H9 (cell line): Measurements from ENCODE around the gene NFATC2IP. TPM values are rescaled to one million over a fixed set of nuclear protein-coding genes. Genes with fewer than 3 reads are reported as not detected.

Source experiments
- DNase-seq: peaks from one replicate; pipeline ENCODE4 v3.0.0-alpha.2; 2017
- H2AFZ ChIP-seq: one replicate; pipeline ENCODE4 v1.6.1; 2013; ENCODE audit warnings: mild to moderate bottlenecking, low read length, control low read depth, moderate library complexity
- H2AK5ac ChIP-seq: 2 replicates; pipeline ENCODE4 v1.6.1; 2013; ENCODE audit warnings: low read length, control low read depth, mixed read lengths; ENCODE audit not compliant: insufficient read length
- H2BK120ac ChIP-seq: one replicate; pipeline ENCODE4 v1.6.1; 2013; ENCODE audit warnings: low read depth, mild to moderate bottlenecking, low read length, control low read depth, inconsistent platforms; ENCODE audit not compliant: poor library complexity, severe bottlenecking
- H2BK12ac ChIP-seq: 2 replicates; pipeline ENCODE4 v1.6.1; 2013; ENCODE audit warnings: low read length, control low read depth, mixed read lengths, low read depth; ENCODE audit not compliant: insufficient read length
- H2BK15ac ChIP-seq: 2 replicates; pipeline ENCODE4 v1.6.1; 2013; ENCODE audit warnings: low read depth, low read length, control low read depth
- H2BK20ac ChIP-seq: one replicate; pipeline ENCODE4 v1.6.1; 2013; ENCODE audit warnings: low read depth, mild to moderate bottlenecking, low read length, control low read depth, inconsistent platforms; ENCODE audit not compliant: poor library complexity, severe bottlenecking
- H2BK5ac ChIP-seq: 2 replicates; pipeline ENCODE4 v1.6.1; 2013; ENCODE audit warnings: low read length, control low read depth, mixed read lengths; ENCODE audit not compliant: insufficient read length
- H3K14ac ChIP-seq: 2 replicates; pipeline ENCODE4 v1.6.1; 2013; ENCODE audit warnings: low read length, control low read depth; ENCODE audit not compliant: insufficient read depth
- H3K18ac ChIP-seq: 2 replicates; pipeline ENCODE4 v1.6.1; 2013; ENCODE audit warnings: low read depth, mild to moderate bottlenecking, mixed read lengths, low read length, control low read depth; ENCODE audit not compliant: insufficient read length
- H3K23ac ChIP-seq: 2 replicates; pipeline ENCODE4 v1.6.1; 2013; ENCODE audit warnings: low read length, control low read depth, mixed read lengths, low read depth; ENCODE audit not compliant: insufficient read length
- H3K23me2 ChIP-seq: 2 replicates; pipeline ENCODE4 v1.6.1; 2013; ENCODE audit warnings: low read depth, mild to moderate bottlenecking, mixed read lengths, low read length, control low read depth; ENCODE audit not compliant: insufficient read length, poor library complexity, severe bottlenecking
- H3K27ac ChIP-seq: 2 replicates; pipeline ENCODE4 v1.5.1; 2013; ENCODE audit warnings: low read length, control low read depth, mixed read lengths, low read depth; ENCODE audit not compliant: insufficient read length
- H3K27me3 ChIP-seq: 2 replicates; pipeline ENCODE4 v1.6.1; 2013; ENCODE audit warnings: low read length, control low read depth, inconsistent platforms; ENCODE audit not compliant: insufficient read depth
- H3K4ac ChIP-seq: 2 replicates; pipeline ENCODE4 v1.6.1; 2013; ENCODE audit warnings: low read depth, mild to moderate bottlenecking, control low read depth, inconsistent platforms, low read length, moderate library complexity
- H3K4me1 ChIP-seq: 2 replicates; pipeline ENCODE4 v1.6.1; 2013; ENCODE audit warnings: low read length, control low read depth, inconsistent platforms; ENCODE audit not compliant: insufficient read depth
- H3K4me2 ChIP-seq: 2 replicates; pipeline ENCODE4 v1.6.1; 2013; ENCODE audit warnings: low read length, control low read depth, mixed read lengths; ENCODE audit not compliant: insufficient read length, insufficient read depth
- H3K56ac ChIP-seq: 2 replicates; pipeline ENCODE4 v1.6.1; 2013; ENCODE audit warnings: low read depth, mild to moderate bottlenecking, mixed read lengths, low read length, control low read depth; ENCODE audit not compliant: insufficient read length
- H3K79me1 ChIP-seq: 2 replicates; pipeline ENCODE4 v1.6.1; 2013; ENCODE audit warnings: low read depth, mild to moderate bottlenecking, moderate library complexity, low read length, control low read depth, inconsistent platforms; ENCODE audit not compliant: insufficient read depth, poor library complexity, severe bottlenecking
- H3K79me2 ChIP-seq: 2 replicates; pipeline ENCODE4 v1.6.1; 2013; ENCODE audit warnings: low read length, control low read depth, inconsistent platforms; ENCODE audit not compliant: insufficient read depth
- H3K9ac ChIP-seq: 2 replicates; pipeline ENCODE4 v1.6.1; 2013; ENCODE audit warnings: low read length, control low read depth, mixed read lengths; ENCODE audit not compliant: insufficient read length; ENCODE audit errors: extremely low read depth
- H3K9me3 ChIP-seq: one replicate; pipeline ENCODE4 v1.6.1; 2013; ENCODE audit warnings: low read depth, low read length, inconsistent platforms; ENCODE audit not compliant: control insufficient read depth
- H3T11ph ChIP-seq: one replicate; pipeline ENCODE4 v1.6.1; 2013; ENCODE audit warnings: mild to moderate bottlenecking, low read length, control low read depth, inconsistent platforms
- H4K20me1 ChIP-seq: one replicate; pipeline ENCODE4 v1.6.1; 2013; ENCODE audit not compliant: control insufficient read depth, insufficient read length, insufficient read depth
- H4K5ac ChIP-seq: 2 replicates; pipeline ENCODE4 v1.6.1; 2013; ENCODE audit warnings: low read depth, mild to moderate bottlenecking, mixed read lengths, low read length, control low read depth; ENCODE audit not compliant: insufficient read length
- H4K8ac ChIP-seq: replicated peaks from 2 replicates; pipeline ENCODE4 v1.6.1; 2013; ENCODE audit warnings: low read length, control low read depth, mixed read lengths, low read depth; ENCODE audit not compliant: insufficient read length
- H4K91ac ChIP-seq: 2 replicates; pipeline ENCODE4 v1.6.1; 2013; ENCODE audit warnings: low read depth, mild to moderate bottlenecking, moderate library complexity, mixed read lengths, low read length, control low read depth; ENCODE audit not compliant: insufficient read length
- H3K27ac Mint-ChIP-seq, 3 experiments: 2 replicates in 2 of 3; 3 replicates in 1 of 3; pipeline ENCODE4 v1.8.0; 2020 to 2021; ENCODE audit warnings: mixed read lengths in 3 of 3, mild to moderate bottlenecking in 1 of 3, moderate library complexity in 1 of 3
- H3K27me3 Mint-ChIP-seq: 2 replicates; pipeline ENCODE4 v1.8.0; 2021; ENCODE audit warnings: low read depth, mild to moderate bottlenecking, moderate library complexity, mixed read lengths
- H3K36me3 Mint-ChIP-seq, 3 experiments: 2 replicates in 2 of 3; 3 replicates in 1 of 3; pipeline ENCODE4 v1.8.0; 2020 to 2021; ENCODE audit warnings: low read depth in 3 of 3, mixed read lengths in 3 of 3; ENCODE audit not compliant: insufficient read depth in 1 of 3
- H3K4me1 Mint-ChIP-seq, 2 experiments: 2 replicates each; pipeline ENCODE4 v1.8.0; 2020; ENCODE audit warnings: mixed read lengths in 2 of 2
- H3K4me3 Mint-ChIP-seq, 2 experiments: 2 replicates in 1 of 2; 3 replicates in 1 of 2; pipeline ENCODE4 v1.8.0; 2020 to 2021; ENCODE audit warnings: mild to moderate bottlenecking in 2 of 2, mixed read lengths in 2 of 2, moderate library complexity in 1 of 2
- H3K9me3 Mint-ChIP-seq, 2 experiments: 2 replicates in 1 of 2; 3 replicates in 1 of 2; pipeline ENCODE4 v1.8.0; 2020; ENCODE audit warnings: mild to moderate bottlenecking in 2 of 2, mixed read lengths in 2 of 2, moderate library complexity in 1 of 2
- WGBS: extraction: QIAGEN DNeasy Blood & Tissue Kit; methylation state at CpG from one replicate; pipeline ENCODE4 v1.1.7; 2013; ENCODE audit warnings: missing lambda C conversion rate, low lambda C conversion rate, mixed read lengths; ENCODE audit not compliant: insufficient read length; ENCODE audit errors: extremely low coverage; 5-methylcytosine and 5-hydroxymethylcytosine counted together
- total RNA-seq: library from RNA; stranded (reverse); gene quantifications from 2 replicates; pipeline ENCODE4 v1.2.1, GENCODE V29; 2021
- TF ChIP-seq, protein P1 (sequence below): fragments of 200-600 bp; sonication (generic); conservative IDR thresholded peaks from 3 replicates; pipeline ENCODE4 v1.8.0; 2021; ENCODE audit warnings: antibody characterized with exemption, mild to moderate bottlenecking

NFATC2IP gene
- total RNA-seq, 1 experiment from 2014 or later, result 73.8 TPM

DNA sequence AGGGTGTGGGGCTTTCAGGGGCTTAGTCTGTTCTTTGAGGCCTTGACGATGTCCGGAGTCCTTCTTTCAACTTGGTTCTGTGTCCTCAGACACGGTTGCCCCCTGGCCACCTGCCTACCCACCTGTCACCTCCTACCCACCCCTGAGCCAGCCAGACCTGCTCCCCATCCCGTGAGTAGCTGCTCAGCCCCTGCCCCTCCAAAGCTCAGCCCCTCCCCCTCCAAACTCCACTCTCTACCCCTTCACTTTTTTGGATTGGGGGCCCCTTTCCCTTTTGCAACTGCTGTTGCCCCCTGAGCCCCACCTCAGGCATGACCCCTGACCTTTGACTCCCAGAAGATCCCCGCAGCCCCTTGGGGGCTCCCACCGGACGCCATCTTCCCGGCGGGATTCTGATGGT is 35.3 kb downstream of the NFATC2IP start:
- H3K4me1 Mint-ChIP-seq, result no peaks in the 10 kb centered on the region
- no peak overlapping the region for H2AK5ac ChIP-seq
- no peaks in the 10 kb centered on the region for H3K79me1 ChIP-seq
- H3K27me3 ChIP-seq, result no peaks in the 10 kb centered on the region
- H3T11ph ChIP-seq, result no peak overlapping the region
- H4K91ac ChIP-seq, result no peak overlapping the region
- H4K8ac ChIP-seq, result no peak overlapping the region
- no peak overlapping the region for H2BK20ac ChIP-seq
- H3K18ac ChIP-seq, result no peak overlapping the region
- peaks cover 12 to 30% (median 28%) of the 10 kb centered on the region in 3 experiments for H3K36me3 Mint-ChIP-seq
- no peaks in the 10 kb centered on the region for H3K23me2 ChIP-seq
- no peak overlapping the region for H2BK12ac ChIP-seq
- H3K4me1 ChIP-seq, result no peaks in the 10 kb centered on the region
- H3K4me3 Mint-ChIP-seq, result no peak overlapping the region
- H4K5ac ChIP-seq, result no peak overlapping the region
- H3K9ac ChIP-seq, result no peak overlapping the region
- no peaks in the 10 kb centered on the region for H3K9me3 ChIP-seq
- peaks cover 4 to 6% of the 10 kb centered on the region in 2 experiments; a peak in 3 of 5 replicates for H3K9me3 Mint-ChIP-seq
- no peak overlapping the region for H3K14ac ChIP-seq
- TF ChIP-seq, protein P1, sequence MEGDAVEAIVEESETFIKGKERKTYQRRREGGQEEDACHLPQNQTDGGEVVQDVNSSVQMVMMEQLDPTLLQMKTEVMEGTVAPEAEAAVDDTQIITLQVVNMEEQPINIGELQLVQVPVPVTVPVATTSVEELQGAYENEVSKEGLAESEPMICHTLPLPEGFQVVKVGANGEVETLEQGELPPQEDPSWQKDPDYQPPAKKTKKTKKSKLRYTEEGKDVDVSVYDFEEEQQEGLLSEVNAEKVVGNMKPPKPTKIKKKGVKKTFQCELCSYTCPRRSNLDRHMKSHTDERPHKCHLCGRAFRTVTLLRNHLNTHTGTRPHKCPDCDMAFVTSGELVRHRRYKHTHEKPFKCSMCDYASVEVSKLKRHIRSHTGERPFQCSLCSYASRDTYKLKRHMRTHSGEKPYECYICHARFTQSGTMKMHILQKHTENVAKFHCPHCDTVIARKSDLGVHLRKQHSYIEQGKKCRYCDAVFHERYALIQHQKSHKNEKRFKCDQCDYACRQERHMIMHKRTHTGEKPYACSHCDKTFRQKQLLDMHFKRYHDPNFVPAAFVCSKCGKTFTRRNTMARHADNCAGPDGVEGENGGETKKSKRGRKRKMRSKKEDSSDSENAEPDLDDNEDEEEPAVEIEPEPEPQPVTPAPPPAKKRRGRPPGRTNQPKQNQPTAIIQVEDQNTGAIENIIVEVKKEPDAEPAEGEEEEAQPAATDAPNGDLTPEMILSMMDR, result no peak
- H2BK5ac ChIP-seq, result no peak overlapping the region
- no peak overlapping the region for H3K56ac ChIP-seq
- H3K4me2 ChIP-seq, result no peak overlapping the region
- no peak overlapping the region for H3K27ac ChIP-seq
- H3K79me2 ChIP-seq, result no peaks in the 10 kb centered on the region
- no peak for DNase-seq
- WGBS, result no CpG with 5 or more reads among the region's 9 CpGs
- H3K27ac Mint-ChIP-seq, result no peak overlapping the region
- H3K23ac ChIP-seq, result no peak overlapping the region
- H2AFZ ChIP-seq, result no peak overlapping the region
- H3K4ac ChIP-seq, result no peak overlapping the region
- no peak overlapping the region for H2BK15ac ChIP-seq
- H3K27me3 Mint-ChIP-seq, result no peaks in the 10 kb centered on the region
- H4K20me1 ChIP-seq, result no peaks in the 10 kb centered on the region
- H2BK120ac ChIP-seq, result no peak overlapping the region
